NB4 (cell line): ENCODE results near the gene NDUFA13.

ENCODE experiments used
- DNase-seq: peaks from one replicate; pipeline ENCODE4 v3.0.0; 2010; ENCODE audit warnings: low read depth
- H3K4me3 ChIP-seq: one replicate; pipeline ENCODE4 v1.5.1; 2011; ENCODE audit warnings: mild to moderate bottlenecking, low read depth, low read length, moderate library complexity
- CTCF ChIP-seq: IDR thresholded peaks from one replicate; pipeline ENCODE4 v1.5.1; 2012; ENCODE audit warnings: low read depth, low read length
- MYC ChIP-seq: IDR thresholded peaks from 2 replicates; pipeline ENCODE4 v1.6.1; 2011; ENCODE audit warnings: low read depth, low read length
- POLR2A ChIP-seq: IDR thresholded peaks from 2 replicates; pipeline ENCODE4 v1.6.1; 2011; ENCODE audit warnings: mild to moderate bottlenecking; ENCODE audit not compliant: insufficient read length; ENCODE audit errors: extremely low read depth
- TF ChIP-seq, protein P1 (sequence below): IDR thresholded peaks from 2 replicates; pipeline ENCODE4 v1.6.1; 2011; ENCODE audit warnings: low read depth, low read length

The NDUFA13 gene

GRCh38 chr19:19495614-19496603 lies 20.1 kb upstream of the NDUFA13 start:
- TF ChIP-seq CTCF: no peak
- TF ChIP-seq, protein P1, sequence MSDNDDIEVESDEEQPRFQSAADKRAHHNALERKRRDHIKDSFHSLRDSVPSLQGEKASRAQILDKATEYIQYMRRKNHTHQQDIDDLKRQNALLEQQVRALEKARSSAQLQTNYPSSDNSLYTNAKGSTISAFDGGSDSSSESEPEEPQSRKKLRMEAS: no peak
- DNase-seq: no peak
- H3K4me3 ChIP-seq: no peak overlapping the region

GRCh38 chr19:19498255-19498991 lies 17.6 kb upstream of the NDUFA13 start:
- TF ChIP-seq, protein P1: no peak
- no peak for TF ChIP-seq POLR2A
- TF ChIP-seq MYC: no peak
- no peak for TF ChIP-seq CTCF
- no peak overlapping the region for H3K4me3 ChIP-seq
- DNase-seq: no peak

DNA sequence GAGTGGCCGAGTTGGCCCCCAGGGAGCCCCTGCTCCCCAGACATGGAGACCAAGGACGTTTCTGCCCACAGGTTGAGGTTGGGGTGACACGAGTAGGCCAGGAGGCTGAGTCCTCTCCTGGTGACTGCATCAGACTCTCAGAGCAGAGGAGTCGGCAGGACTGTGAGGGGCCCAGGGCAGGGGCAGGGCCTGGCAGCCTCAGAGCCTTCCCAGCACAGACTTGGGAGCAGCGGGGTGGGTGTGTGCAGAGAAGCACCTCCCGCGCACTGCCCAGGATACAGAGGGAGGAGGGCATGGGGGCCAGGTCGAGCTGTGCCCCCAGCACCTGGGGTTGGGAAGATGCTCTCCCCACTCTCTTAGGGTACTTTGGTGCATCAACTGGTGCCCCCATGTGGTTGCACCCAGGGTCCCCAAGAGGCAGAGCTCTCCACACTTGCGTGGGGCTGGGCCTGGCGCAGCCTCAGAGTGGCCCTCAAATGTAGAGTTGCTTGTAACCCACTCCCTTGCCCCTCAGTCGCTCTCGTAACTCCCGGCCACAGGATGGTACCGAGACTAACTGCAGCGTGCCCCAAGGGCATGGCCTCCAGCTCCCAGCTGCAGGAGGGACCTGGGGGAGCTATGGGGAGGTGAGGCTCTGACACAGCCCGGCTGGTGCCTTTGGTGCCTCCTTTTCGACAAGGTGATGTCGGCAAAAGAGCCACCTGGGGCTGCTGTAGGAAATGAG lies 16.6 kb upstream of the NDUFA13 start:
- TF ChIP-seq CTCF (no peak), MYC (no peak), POLR2A (no peak)
- TF ChIP-seq, protein P1: no peak
- no peak for DNase-seq

GRCh38 chr19:19500975-19501644 lies 14.9 kb upstream of the NDUFA13 start:
- no peak for DNase-seq
- TF ChIP-seq MYC (no peak), CTCF (no peak), POLR2A (no peak)
- TF ChIP-seq, protein P1: no peak
- no peak overlapping the region for H3K4me3 ChIP-seq

More for the DNA sequence above, 16.6 kb upstream of the NDUFA13 start:
- no peak overlapping the region for H3K4me3 ChIP-seq

- TF ChIP-seq CTCF: no peak
- TF ChIP-seq MYC: no peak
- no peak for TF ChIP-seq POLR2A
- TF ChIP-seq, protein P1: no peak
- H3K4me3 ChIP-seq: no peak overlapping the region
- no peak for DNase-seq
Observed at GRCh38 chr19:19501798-19502197, 14.2 kb upstream of the NDUFA13 start.
